HepG2 (cell line): Measurements from ENCODE around the gene MIR17HG. TPM values are rescaled to one million over a fixed set of nuclear protein-coding genes. Genes with fewer than 3 reads are reported as not detected.
A peak's percentile ranks its signal among the peaks of the same experiment; 100 is the strongest.

Source experiments
- ETV6 ChIP-seq: sonication (generic); formaldehyde crosslinking; conservative IDR thresholded peaks from 2 replicates; pipeline ENCODE4 v1.4.0; 2020; ENCODE audit warnings: missing genetic modification reagents
- KDM5A ChIP-seq: fragments of 200-600 bp; sonication (generic); IDR thresholded peaks from 2 replicates; pipeline ENCODE4 v1.7.0; 2018; ENCODE audit warnings: antibody characterized with exemption, mild to moderate bottlenecking, low read length, borderline replicate concordance
- KMT2A ChIP-seq: sonication (generic); formaldehyde crosslinking; IDR thresholded peaks from 2 replicates; pipeline ENCODE4 v1.4.0; 2020; ENCODE audit warnings: missing genetic modification reagents
- MAZ ChIP-seq, 2 experiments: sonication (generic) in 1 of 2; formaldehyde crosslinking in 1 of 2; IDR thresholded peaks; 2 replicates each; pipeline versions ENCODE4 v1.5.0 to v1.6.1; 2012 to 2020; ENCODE audit warnings: low read depth in 2 of 2, mild to moderate bottlenecking in 2 of 2, borderline replicate concordance in 1 of 2, improper control_type of control experiment in 1 of 2, low read length in 1 of 2, missing genetic modification reagents in 1 of 2, moderate library complexity in 1 of 2
- MTF2 ChIP-seq: sonication (generic); formaldehyde crosslinking; IDR thresholded peaks from 2 replicates; pipeline ENCODE4 v1.5.0; 2020; ENCODE audit warnings: missing genetic modification reagents, borderline replicate concordance
- NFYB ChIP-seq: sonication (generic); formaldehyde crosslinking; IDR thresholded peaks from 2 replicates; pipeline ENCODE4 v1.4.0; 2020; ENCODE audit warnings: missing genetic modification reagents
- POLR2G ChIP-seq: fragments of 200-400 bp; formaldehyde crosslinking; IDR thresholded peaks from 2 replicates; pipeline ENCODE4 v1.6.1; 2018; ENCODE audit warnings: mild to moderate bottlenecking, low read depth, low read length, moderate library complexity
- SP1 ChIP-seq, 2 experiments: fragments of 450-650 bp in 1 of 2; sonication (generic) in 1 of 2; formaldehyde crosslinking in 1 of 2; IDR thresholded peaks; 2 replicates each; pipeline versions ENCODE4 v1.4.0 to v1.6.1; 2016 to 2020; ENCODE audit warnings: missing genetic modification reagents in 1 of 2
- SSRP1 ChIP-seq: IDR thresholded peaks from 2 replicates; pipeline ENCODE4 v1.6.1; 2016; ENCODE audit warnings: control low read depth
- TAF15 ChIP-seq: fragments of 200-400 bp; formaldehyde crosslinking; IDR thresholded peaks from one replicate; pipeline ENCODE4 v1.6.1; 2018; ENCODE audit warnings: mild to moderate bottlenecking, low read depth, low read length; ENCODE audit not compliant: poor library complexity, severe bottlenecking
- TEAD3 ChIP-seq: optimal IDR thresholded peaks from 2 replicates; pipeline ENCODE3; 2016; ENCODE audit warnings: borderline replicate concordance
- U2AF1 ChIP-seq: fragments of 200-400 bp; formaldehyde crosslinking; optimal IDR thresholded peaks from 2 replicates; pipeline ENCODE3; 2017; ENCODE audit warnings: mild to moderate bottlenecking, low read depth, low read length
- ZNF441 ChIP-seq: sonication (generic); formaldehyde crosslinking; IDR thresholded peaks from 2 replicates; pipeline ENCODE4 v1.7.0; 2021; ENCODE audit warnings: missing genetic modification reagents, borderline replicate concordance
- ZNF451 ChIP-seq: sonication (generic); formaldehyde crosslinking; IDR thresholded peaks from 2 replicates; pipeline ENCODE4 v1.5.0; 2020; ENCODE audit warnings: mild to moderate bottlenecking, missing genetic modification reagents
- ZNF501 ChIP-seq: sonication (generic); formaldehyde crosslinking; IDR thresholded peaks from 2 replicates; pipeline ENCODE4 v1.5.1; 2020; ENCODE audit warnings: mild to moderate bottlenecking, moderate library complexity, missing genetic modification reagents
- ZNF549 ChIP-seq: sonication (generic); formaldehyde crosslinking; IDR thresholded peaks from 2 replicates; pipeline ENCODE4 v1.5.0; 2020; ENCODE audit warnings: missing genetic modification reagents
- ZNF577 ChIP-seq: sonication (generic); formaldehyde crosslinking; IDR thresholded peaks from 2 replicates; pipeline ENCODE4 v1.4.0; 2020; ENCODE audit warnings: mild to moderate bottlenecking, low read depth, missing genetic modification reagents, borderline replicate concordance
- ZNF777 ChIP-seq: sonication (generic); formaldehyde crosslinking; IDR thresholded peaks from 2 replicates; pipeline ENCODE4 v1.4.0; 2020; ENCODE audit warnings: missing genetic modification reagents
- ZNF788 ChIP-seq: sonication (generic); formaldehyde crosslinking; IDR thresholded peaks from 2 replicates; pipeline ENCODE4 v1.5.0; 2020; ENCODE audit warnings: mild to moderate bottlenecking, missing genetic modification reagents, borderline replicate concordance
- polyA plus RNA-seq, 8 experiments: library from polyadenylated mRNA; depleted of rRNA in 3 of 8; stranded (reverse) in 7 of 8; unstranded in 1 of 8; fragments of >200 nt; fragmentation: Illumina TruSeq in 4 of 8; extraction: Trizol in 4 of 8; gene quantifications; 2 replicates each; pipeline versions ENCODE4 v1.2.1 to v1.2.3, GENCODE V29; 2011 to 2016; ENCODE audit warnings: low read depth in 4 of 8, missing spikeins in 1 of 8, mixed read lengths in 1 of 8; ENCODE audit not compliant: insufficient read depth in 1 of 8
- total RNA-seq, 5 experiments: library from RNA; depleted of rRNA; stranded (reverse); fragments of >200 nt; fragmentation: Illumina TruSeq; extraction: Trizol; gene quantifications; 2 replicates each; pipeline ENCODE4 v1.2.3, GENCODE V29; 2016; ENCODE audit warnings: low read depth in 1 of 5
- TF ChIP-seq, protein P1 (sequence below): sonication (generic); formaldehyde crosslinking; IDR thresholded peaks from 2 replicates; pipeline ENCODE4 v1.5.1; 2020; ENCODE audit warnings: mild to moderate bottlenecking, missing genetic modification reagents, moderate library complexity
- TF ChIP-seq, protein P2 (sequence below), 2 experiments: sonication (generic) in 1 of 2; formaldehyde crosslinking in 1 of 2; IDR thresholded peaks; 2 replicates each; pipeline versions ENCODE4 v1.5.1 to v1.6.1; 2011 to 2020; ENCODE audit warnings: borderline replicate concordance in 1 of 2, low read depth in 1 of 2, low read length in 1 of 2, mild to moderate bottlenecking in 1 of 2, missing genetic modification reagents in 1 of 2, moderate library complexity in 1 of 2
- TF ChIP-seq, protein P3 (sequence below): sonication (generic); formaldehyde crosslinking; IDR thresholded peaks from 2 replicates; pipeline ENCODE4 v1.5.1; 2020; ENCODE audit warnings: mild to moderate bottlenecking, missing genetic modification reagents, borderline replicate concordance

MIR17HG gene
- total and polyA plus RNA-seq, 2 of the 13 experiments (the other 11 are each of a cell fraction or from before 2014, with no cell fraction given) = 2.5 to 12.3 TPM

DNA sequence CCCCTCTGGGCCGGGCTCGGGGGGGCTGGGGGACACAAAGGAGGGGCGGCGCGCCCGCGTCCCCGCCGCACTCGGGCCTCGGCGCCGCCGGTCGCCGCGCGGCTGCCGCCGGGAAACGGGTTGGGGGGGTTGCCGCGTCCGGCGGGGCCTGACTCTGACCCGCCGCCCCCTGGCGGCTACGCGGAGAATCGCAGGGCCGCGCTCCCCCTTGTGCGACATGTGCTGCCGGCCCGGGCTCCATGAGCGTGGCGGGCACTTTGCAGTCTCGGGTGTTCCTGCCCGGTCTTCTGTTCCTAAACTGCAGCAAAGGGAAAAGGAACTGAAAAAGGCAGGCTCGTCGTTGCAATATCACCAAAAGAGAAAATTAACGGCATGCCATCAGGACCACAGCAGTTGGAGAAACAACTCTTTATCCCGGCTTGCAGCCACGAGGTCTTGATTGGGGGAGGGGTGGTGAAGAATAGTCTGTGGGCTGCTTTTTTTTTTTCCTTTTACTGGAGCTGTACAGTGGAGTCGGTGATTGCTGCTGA is 1.5 kb downstream of the MIR17HG start (continued):
- TF ChIP-seq ZNF549 = no peak
- TF ChIP-seq, protein P1, sequence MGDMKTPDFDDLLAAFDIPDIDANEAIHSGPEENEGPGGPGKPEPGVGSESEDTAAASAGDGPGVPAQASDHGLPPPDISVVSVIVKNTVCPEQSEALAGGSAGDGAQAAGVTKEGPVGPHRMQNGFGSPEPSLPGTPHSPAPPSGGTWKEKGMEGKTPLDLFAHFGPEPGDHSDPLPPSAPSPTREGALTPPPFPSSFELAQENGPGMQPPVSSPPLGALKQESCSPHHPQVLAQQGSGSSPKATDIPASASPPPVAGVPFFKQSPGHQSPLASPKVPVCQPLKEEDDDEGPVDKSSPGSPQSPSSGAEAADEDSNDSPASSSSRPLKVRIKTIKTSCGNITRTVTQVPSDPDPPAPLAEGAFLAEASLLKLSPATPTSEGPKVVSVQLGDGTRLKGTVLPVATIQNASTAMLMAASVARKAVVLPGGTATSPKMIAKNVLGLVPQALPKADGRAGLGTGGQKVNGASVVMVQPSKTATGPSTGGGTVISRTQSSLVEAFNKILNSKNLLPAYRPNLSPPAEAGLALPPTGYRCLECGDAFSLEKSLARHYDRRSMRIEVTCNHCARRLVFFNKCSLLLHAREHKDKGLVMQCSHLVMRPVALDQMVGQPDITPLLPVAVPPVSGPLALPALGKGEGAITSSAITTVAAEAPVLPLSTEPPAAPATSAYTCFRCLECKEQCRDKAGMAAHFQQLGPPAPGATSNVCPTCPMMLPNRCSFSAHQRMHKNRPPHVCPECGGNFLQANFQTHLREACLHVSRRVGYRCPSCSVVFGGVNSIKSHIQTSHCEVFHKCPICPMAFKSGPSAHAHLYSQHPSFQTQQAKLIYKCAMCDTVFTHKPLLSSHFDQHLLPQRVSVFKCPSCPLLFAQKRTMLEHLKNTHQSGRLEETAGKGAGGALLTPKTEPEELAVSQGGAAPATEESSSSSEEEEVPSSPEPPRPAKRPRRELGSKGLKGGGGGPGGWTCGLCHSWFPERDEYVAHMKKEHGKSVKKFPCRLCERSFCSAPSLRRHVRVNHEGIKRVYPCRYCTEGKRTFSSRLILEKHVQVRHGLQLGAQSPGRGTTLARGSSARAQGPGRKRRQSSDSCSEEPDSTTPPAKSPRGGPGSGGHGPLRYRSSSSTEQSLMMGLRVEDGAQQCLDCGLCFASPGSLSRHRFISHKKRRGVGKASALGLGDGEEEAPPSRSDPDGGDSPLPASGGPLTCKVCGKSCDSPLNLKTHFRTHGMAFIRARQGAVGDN (CRISPR knock-in tag) = peak; percentile 96
- TF ChIP-seq ZNF777 (CRISPR knock-in tag) = no peak
- no peak for TF ChIP-seq SP1 (IDR thresholded peaks at IDR 0.05)
- no peak for TF ChIP-seq SP1 (CRISPR knock-in tag; IDR thresholded peaks at IDR 0.05)
- TF ChIP-seq ZNF451 = no peak
- TF ChIP-seq, protein P2, sequence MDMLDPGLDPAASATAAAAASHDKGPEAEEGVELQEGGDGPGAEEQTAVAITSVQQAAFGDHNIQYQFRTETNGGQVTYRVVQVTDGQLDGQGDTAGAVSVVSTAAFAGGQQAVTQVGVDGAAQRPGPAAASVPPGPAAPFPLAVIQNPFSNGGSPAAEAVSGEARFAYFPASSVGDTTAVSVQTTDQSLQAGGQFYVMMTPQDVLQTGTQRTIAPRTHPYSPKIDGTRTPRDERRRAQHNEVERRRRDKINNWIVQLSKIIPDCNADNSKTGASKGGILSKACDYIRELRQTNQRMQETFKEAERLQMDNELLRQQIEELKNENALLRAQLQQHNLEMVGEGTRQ (IDR thresholded peaks at IDR 0.05; ENCODE audit: low read depth, low read length) = no peak
- TF ChIP-seq, protein P2 (CRISPR knock-in tag; IDR thresholded peaks at IDR 0.05; ENCODE audit: borderline replicate concordance) = no peak
- no peak for TF ChIP-seq MTF2 (CRISPR knock-in tag)
- TF ChIP-seq NFYB (CRISPR knock-in tag) = 0 out of 2 replicates have a peak, but pooled peaks have one; percentile 12
- TF ChIP-seq POLR2G = no peak
- no peak; the same call in 1 of the 2 replicates for TF ChIP-seq KMT2A (CRISPR knock-in tag)
- TF ChIP-seq ZNF577 = no peak
- no peak for TF ChIP-seq TEAD3 (CRISPR knock-in tag)
- TF ChIP-seq U2AF1 = no peak
- TF ChIP-seq, protein P3, sequence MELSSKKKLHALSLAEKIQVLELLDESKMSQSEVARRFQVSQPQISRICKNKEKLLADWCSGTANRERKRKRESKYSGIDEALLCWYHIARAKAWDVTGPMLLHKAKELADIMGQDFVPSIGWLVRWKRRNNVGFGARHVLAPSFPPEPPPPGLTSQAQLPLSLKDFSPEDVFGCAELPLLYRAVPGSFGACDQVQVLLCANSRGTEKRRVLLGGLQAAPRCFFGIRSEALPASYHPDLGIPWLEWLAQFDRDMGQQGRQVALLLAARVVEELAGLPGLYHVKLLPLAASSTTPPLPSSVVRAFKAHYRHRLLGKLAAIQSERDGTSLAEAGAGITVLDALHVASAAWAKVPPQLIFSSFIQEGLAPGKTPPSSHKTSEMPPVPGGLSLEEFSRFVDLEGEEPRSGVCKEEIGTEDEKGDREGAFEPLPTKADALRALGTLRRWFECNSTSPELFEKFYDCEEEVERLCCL (CRISPR knock-in tag) = no peak
- TF ChIP-seq ETV6 (CRISPR knock-in tag) = no peak
- TF ChIP-seq SSRP1 (CRISPR knock-in tag) = no peak
- TF ChIP-seq TAF15 = no peak
- TF ChIP-seq ZNF501 (CRISPR knock-in tag) = 0 out of 2 replicates have a peak, but pooled peaks have one; percentile 36
- 0 out of 2 replicates have a peak, but pooled peaks have one; percentile 21 for TF ChIP-seq ZNF441
- no peak; the same call in 1 of the 2 replicates for TF ChIP-seq ZNF788
- peak; percentile 72 for TF ChIP-seq MAZ (IDR thresholded peaks at IDR 0.05; ENCODE audit: borderline replicate concordance, low read depth, low read length)
- peak; percentile 49; the same call in 1 of the 2 replicates for TF ChIP-seq MAZ (CRISPR knock-in tag; IDR thresholded peaks at IDR 0.05; ENCODE audit: low read depth)
- peak; percentile 23; the same call in 1 of the 2 replicates for TF ChIP-seq KDM5A
